GM21737 (cell line): Measurements from ENCODE around the gene NUCB1.
"Not testable (repeated sequence)": the region's sequence is repeated elsewhere in the genome, so short reads cannot be mapped to it uniquely, and the experiment has no call there.

Experiments
- ATAC-seq: cut with Tn5 transposase; IDR thresholded peaks from one replicate; pipeline ENCODE4 v1.9.1; 2021; ENCODE audit warnings: mild to moderate bottlenecking, moderate library complexity; ENCODE audit not compliant: unreplicated experiment

Gene NUCB1

GRCh38 chr19:48905664-48906063, 5.6 kb downstream of the NUCB1 start:
- ATAC-seq, result no peak

- no peak for ATAC-seq
These were observed 6.2 kb downstream of the NUCB1 start for GRCh38 chr19:48906324-48906723.

GRCh38 chr19:48907671-48908070, 7.6 kb downstream of the NUCB1 start:
- ATAC-seq, result no peak

- not testable (repeated sequence) for ATAC-seq
These were observed 9.4 kb downstream of the NUCB1 start for GRCh38 chr19:48909424-48910077.

GRCh38 chr19:48910803-48911202, 10.7 kb downstream of the NUCB1 start:
- ATAC-seq, result no peak

- no peak for ATAC-seq
These were observed 13.2 kb downstream of the NUCB1 start for GRCh38 chr19:48913114-48913889.

- no peak for ATAC-seq
These were observed 14.1 kb downstream of the NUCB1 start for GRCh38 chr19:48914181-48914580.

- no peak for ATAC-seq
These were observed 15.6 kb downstream of the NUCB1 start for GRCh38 chr19:48915757-48916156.

- no peak for ATAC-seq
These were observed 18.0 kb downstream of the NUCB1 start for GRCh38 chr19:48918071-48918470.

- no peak for ATAC-seq
These were observed 18.7 kb downstream of the NUCB1 start for GRCh38 chr19:48918801-48919247.

- ATAC-seq, result not testable (repeated sequence)
These were observed 19.2 kb downstream of the NUCB1 start for GRCh38 chr19:48919271-48919670.

GRCh38 chr19:48920949-48921348, 20.8 kb downstream of the NUCB1 start:
- no peak for ATAC-seq

- no peak for ATAC-seq
These were observed 21.8 kb downstream of the NUCB1 start for GRCh38 chr19:48921721-48922500.

GRCh38 chr19:48922548-48923490, 22.7 kb downstream of the NUCB1 start:
- no peak for ATAC-seq

GRCh38 chr19:48925240-48925843, 25.2 kb downstream of the NUCB1 start:
- ATAC-seq, result no peak

- ATAC-seq, result not testable (repeated sequence)
These were observed 25.8 kb downstream of the NUCB1 start for GRCh38 chr19:48925890-48926289.

- ATAC-seq, result no peak
These were observed 26.8 kb downstream of the NUCB1 start for GRCh38 chr19:48926909-48927308.

- ATAC-seq, result not testable (repeated sequence)
These were observed 27.6 kb downstream of the NUCB1 start for GRCh38 chr19:48927692-48928091.

- ATAC-seq, result no peak
These were observed 28.3 kb downstream of the NUCB1 start for GRCh38 chr19:48928164-48929025.
